ENCODE data around the gene TLCD3A. TPM values are rescaled to one million over a fixed set of nuclear protein-coding genes. Genes with fewer than 3 reads are reported as not detected.

The TLCD3A gene
- total RNA-seq, 1 experiment from 2014 or later = 21.6 TPM

DNA sequence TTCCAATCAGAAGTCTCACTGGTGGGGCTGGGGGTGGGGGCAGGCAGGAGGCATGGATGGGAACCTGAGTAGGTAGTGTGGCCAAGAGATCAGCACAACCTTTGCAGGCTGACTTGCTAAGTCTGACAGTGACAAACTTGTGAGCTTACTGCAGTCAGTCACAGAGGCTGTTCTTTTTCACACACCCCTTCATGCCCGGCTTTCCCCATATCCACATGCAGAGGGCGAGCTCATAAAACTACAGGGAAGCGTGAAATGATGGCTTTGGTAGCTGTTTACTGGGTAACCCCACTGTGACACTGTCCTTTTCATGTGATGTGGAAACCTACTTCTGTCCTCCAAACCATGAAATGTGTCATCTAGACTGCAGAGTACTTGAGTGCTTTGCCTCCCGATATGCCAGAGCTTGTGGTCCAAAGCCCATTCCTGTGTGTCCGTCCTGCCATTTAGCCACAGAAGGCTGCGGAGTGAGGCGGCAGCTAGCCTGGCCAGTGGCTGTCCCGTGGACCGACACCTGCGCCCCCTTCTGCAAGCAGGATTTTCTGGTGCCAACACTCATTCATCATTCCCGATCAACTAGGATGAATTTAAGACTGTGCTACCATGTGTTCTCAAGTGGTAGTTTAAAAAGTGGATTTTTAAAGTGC is 9.9 kb downstream of the TLCD3A start (continued):
- TF ChIP-seq ZNF532 (CRISPR knock-in tag; IDR thresholded peaks at IDR 0.05; ENCODE audit: borderline replicate concordance) (no peak), ETV6 (CRISPR knock-in tag; IDR thresholded peaks at IDR 0.05) (no peak), E2F4 (CRISPR knock-in tag; IDR thresholded peaks at IDR 0.05; ENCODE audit: borderline replicate concordance, low read depth) (no peak), CBFB (CRISPR knock-in tag; IDR thresholded peaks at IDR 0.05; ENCODE audit: low read depth) (no peak)

GRCh38 chr17:743139-743538 is 10.7 kb downstream of the TLCD3A start:
- ChIA-PET POLR2A (no interaction called here), CTCF (no interaction called here)
- Mint-ChIP-seq H3K4me1 (no peaks in the 10 kb centered on the region), H3K27ac (peak overlapping the region; percentile 74; the same call in 1 of the 2 replicates), H3K27me3 (ENCODE audit: low read depth) (no peaks in the 10 kb centered on the region), H3K36me3 (peaks cover 79% of the 10 kb centered on the region), H3K4me3 (no peak overlapping the region), H3K9me3 (peaks cover 4% of the 10 kb centered on the region)
- DNase-seq (ENCODE audit: low spot score) (no peak), ATAC-seq (no peak)
- no peak for TF ChIP-seq RORB (CRISPR knock-in tag; IDR thresholded peaks at IDR 0.05)
- TF ChIP-seq ATF3 (CRISPR knock-in tag; conservative IDR thresholded peaks at IDR 0.05) = no peak
- no peak for TF ChIP-seq ZNF138 (CRISPR knock-in tag; conservative IDR thresholded peaks at IDR 0.05)
- TF ChIP-seq ZNF219 (CRISPR knock-in tag; IDR thresholded peaks at IDR 0.05; ENCODE audit: borderline replicate concordance) = no peak
- no peak for TF ChIP-seq JUN (CRISPR knock-in tag; IDR thresholded peaks at IDR 0.05)
- TF ChIP-seq ETV6 (CRISPR knock-in tag; IDR thresholded peaks at IDR 0.05) = no peak
- no peak for TF ChIP-seq PRRX2 (CRISPR knock-in tag; IDR thresholded peaks at IDR 0.05)
- TF ChIP-seq, protein P1, sequence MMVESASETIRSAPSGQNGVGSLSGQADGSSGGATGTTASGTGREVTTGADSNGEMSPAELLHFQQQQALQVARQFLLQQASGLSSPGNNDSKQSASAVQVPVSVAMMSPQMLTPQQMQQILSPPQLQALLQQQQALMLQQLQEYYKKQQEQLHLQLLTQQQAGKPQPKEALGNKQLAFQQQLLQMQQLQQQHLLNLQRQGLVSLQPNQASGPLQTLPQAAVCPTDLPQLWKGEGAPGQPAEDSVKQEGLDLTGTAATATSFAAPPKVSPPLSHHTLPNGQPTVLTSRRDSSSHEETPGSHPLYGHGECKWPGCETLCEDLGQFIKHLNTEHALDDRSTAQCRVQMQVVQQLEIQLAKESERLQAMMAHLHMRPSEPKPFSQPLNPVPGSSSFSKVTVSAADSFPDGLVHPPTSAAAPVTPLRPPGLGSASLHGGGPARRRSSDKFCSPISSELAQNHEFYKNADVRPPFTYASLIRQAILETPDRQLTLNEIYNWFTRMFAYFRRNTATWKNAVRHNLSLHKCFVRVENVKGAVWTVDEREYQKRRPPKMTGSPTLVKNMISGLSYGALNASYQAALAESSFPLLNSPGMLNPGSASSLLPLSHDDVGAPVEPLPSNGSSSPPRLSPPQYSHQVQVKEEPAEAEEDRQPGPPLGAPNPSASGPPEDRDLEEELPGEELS (CRISPR knock-in tag; IDR thresholded peaks at IDR 0.05) = no peak
- no peak for TF ChIP-seq IRF1 (CRISPR knock-in tag; IDR thresholded peaks at IDR 0.05)
- TF ChIP-seq, protein P2, sequence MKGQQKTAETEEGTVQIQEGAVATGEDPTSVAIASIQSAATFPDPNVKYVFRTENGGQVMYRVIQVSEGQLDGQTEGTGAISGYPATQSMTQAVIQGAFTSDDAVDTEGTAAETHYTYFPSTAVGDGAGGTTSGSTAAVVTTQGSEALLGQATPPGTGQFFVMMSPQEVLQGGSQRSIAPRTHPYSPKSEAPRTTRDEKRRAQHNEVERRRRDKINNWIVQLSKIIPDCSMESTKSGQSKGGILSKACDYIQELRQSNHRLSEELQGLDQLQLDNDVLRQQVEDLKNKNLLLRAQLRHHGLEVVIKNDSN (CRISPR knock-in tag; IDR thresholded peaks at IDR 0.05) = no peak
- TF ChIP-seq E2F1 (CRISPR knock-in tag; IDR thresholded peaks at IDR 0.05) = no peak
- no peak for TF ChIP-seq CREB1 (CRISPR knock-in tag; IDR thresholded peaks at IDR 0.05)

All from WTC11 (cell line).